ENCODE data around the gene MTX2. TPM values are rescaled to one million over a fixed set of nuclear protein-coding genes. Genes with fewer than 3 reads are reported as not detected.

The MTX2 gene
- total and polyA plus RNA-seq, 4 donors, result 11.8 to 23.5 (median 12.7) TPM

- no peak for DNase-seq (ENCODE audit: low spot score)
Observed at GRCh38 chr2:176328149-176328548, 58.9 kb downstream of the MTX2 start.

More at GRCh38 chr2:176328149-176328548, 58.9 kb downstream of the MTX2 start:
- Histone ChIP-seq H3K9me3 (ENCODE audit: control insufficient read depth in 4 of 4, low read length in 3 of 4) (no peaks in the 10 kb centered on the region), H3K36me3 (ENCODE audit: control insufficient read depth in 4 of 4, insufficient read depth in 3 of 4, low read depth in 1 of 4, low read length in 3 of 4) (peaks cover 0 to 2% (median 0%) of the 10 kb centered on the region in 4 donors), H3K27ac (ENCODE audit: low read depth in 1 of 2, low read length in 2 of 2) (no peak overlapping the region), H3K4me3 (ENCODE audit: low read depth in 1 of 3, low read length in 3 of 3) (no peak overlapping the region), H3K27me3 (ENCODE audit: control insufficient read depth in 4 of 4, insufficient read depth in 4 of 4, low read length in 3 of 4) (no peaks in the 10 kb centered on the region), H3K4me1 (ENCODE audit: control insufficient read depth in 4 of 4, insufficient read depth in 4 of 4, low read length in 3 of 4) (peaks cover 0 to 2% (median 0%) of the 10 kb centered on the region in 4 donors), H3K9ac (ENCODE audit: low read depth in 1 of 2, low read length in 2 of 2) (no peak overlapping the region)
- 95% methylated on average over 3 of the region's 3 CpGs for WGBS
- TF ChIP-seq ATF3 (IDR thresholded peaks at IDR 0.05), result no peak
- no peak for TF ChIP-seq ZBTB33 (IDR thresholded peaks at IDR 0.05)
- no peak for TF ChIP-seq SP1 (IDR thresholded peaks at IDR 0.05)
- no peak for TF ChIP-seq REST (IDR thresholded peaks at IDR 0.05)
- TF ChIP-seq JUND (IDR thresholded peaks at IDR 0.05), result no peak
- no peak for TF ChIP-seq FOXA2 (IDR thresholded peaks at IDR 0.05)
- no peak for TF ChIP-seq HNF4A (conservative IDR thresholded peaks at IDR 0.05)
- TF ChIP-seq FOXA1 (IDR thresholded peaks at IDR 0.05), result no peak
- no peak for TF ChIP-seq CTCF (IDR thresholded peaks at IDR 0.05; ENCODE audit: low read depth, low read length, missing input control)
- no peak for TF ChIP-seq HNF4G (IDR thresholded peaks at IDR 0.05)
- TF ChIP-seq MAX (IDR thresholded peaks at IDR 0.05), result no peak
- TF ChIP-seq EGR1 (IDR thresholded peaks at IDR 0.05; ENCODE audit: low read depth in 2 of 2), result no peak
- no peak for TF ChIP-seq GABPA (IDR thresholded peaks at IDR 0.05 in 1 of 2, conservative IDR thresholded peaks at IDR 0.05 in 1 of 2)
- no peak for TF ChIP-seq YY1 (IDR thresholded peaks at IDR 0.05)
- TF ChIP-seq RXRA (IDR thresholded peaks at IDR 0.05), result no peak

All from liver (tissue), 9 donors.